ENCODE measurements around the gene CIPC. TPM values are rescaled to one million over a fixed set of nuclear protein-coding genes. Genes with fewer than 3 reads are reported as not detected.

CIPC gene
- total RNA-seq, 1 donor from 2014 or later = 19.0 TPM

DNA sequence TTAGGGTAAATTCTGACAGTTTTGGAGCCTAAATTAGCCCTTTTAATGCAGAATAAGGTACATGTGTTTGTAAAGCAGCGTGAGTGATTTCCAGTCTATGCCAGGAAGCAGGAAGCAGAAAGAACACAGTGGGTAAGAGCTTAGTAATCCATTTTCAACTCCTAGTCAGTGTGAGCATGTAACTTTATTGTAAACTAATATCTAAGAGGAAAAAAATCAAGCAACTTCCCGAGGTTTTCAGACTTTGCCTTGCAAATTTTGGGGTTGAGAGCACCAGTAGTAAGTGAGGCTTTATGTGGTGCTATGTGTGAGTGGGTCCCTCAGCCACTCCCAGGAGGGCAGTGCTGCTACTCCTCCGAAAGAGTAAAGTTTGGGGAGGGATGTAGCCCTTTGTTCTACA, 2.9 kb downstream of the CIPC start:
- no peak for DNase-seq (ENCODE audit: extremely low read depth, low read depth, low spot score)

DNA sequence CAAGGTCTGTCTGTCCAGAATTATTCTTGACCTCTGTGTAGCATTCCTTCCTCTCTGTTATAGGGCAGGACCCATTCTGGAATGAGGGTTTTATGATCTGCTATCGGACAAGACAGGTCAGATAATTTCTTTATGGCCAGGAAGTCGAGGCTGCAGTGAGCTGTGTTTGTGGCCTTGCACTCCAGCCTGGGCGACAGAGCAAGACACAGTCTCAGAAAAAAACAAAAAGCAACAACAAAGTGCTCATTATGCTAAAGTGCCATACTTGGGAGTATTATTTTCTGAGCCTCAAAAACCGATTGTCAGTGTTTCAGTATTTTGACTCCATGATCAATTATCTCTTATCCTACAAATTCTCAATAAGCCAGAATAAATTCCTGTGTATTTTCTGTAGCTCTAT, 4.1 kb downstream of the CIPC start:
- DNase-seq (ENCODE audit: extremely low read depth, low read depth, low spot score) = no peak

DNA sequence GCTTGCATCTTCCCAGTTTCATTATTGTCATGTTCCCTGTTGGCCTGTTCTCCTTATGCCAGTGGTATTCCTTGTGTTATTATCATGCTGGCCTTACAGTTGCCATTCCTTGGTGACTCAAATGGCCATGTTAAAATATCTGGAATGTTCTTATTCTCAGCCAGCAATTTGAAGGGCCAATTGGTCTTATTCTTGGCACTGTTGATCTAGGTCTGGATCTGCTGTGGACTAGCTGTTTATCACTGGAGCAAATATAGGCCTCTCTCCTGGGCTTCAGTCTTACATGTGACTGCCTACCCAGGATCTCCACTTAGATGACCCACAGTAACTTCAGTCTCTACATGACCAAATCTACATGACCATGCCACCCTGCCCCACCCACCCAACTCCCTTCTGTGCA, 5.4 kb downstream of the CIPC start:
- no peak for DNase-seq (ENCODE audit: extremely low read depth, low read depth, low spot score)

DNA sequence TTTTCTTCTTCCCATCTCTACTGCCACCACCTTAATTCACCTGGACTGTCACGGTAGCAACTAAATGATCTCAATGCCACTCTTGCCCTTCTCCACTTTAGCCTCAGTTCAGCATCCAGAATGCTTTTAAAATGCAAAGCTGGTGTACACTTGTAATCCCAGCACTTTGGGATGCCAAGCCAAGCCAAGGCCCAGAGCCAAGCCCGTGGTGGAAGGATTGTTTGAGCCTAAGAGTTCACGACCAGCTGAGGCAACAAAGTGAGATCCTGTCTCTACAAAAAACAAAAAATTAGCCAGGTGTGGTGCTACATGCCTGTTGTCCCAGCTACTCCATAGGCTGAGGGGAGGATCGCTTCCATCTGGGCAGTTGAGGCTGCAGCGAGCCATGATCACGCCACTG, 5.9 kb downstream of the CIPC start:
- DNase-seq (ENCODE audit: extremely low read depth, low read depth, low spot score) = no peak

DNA sequence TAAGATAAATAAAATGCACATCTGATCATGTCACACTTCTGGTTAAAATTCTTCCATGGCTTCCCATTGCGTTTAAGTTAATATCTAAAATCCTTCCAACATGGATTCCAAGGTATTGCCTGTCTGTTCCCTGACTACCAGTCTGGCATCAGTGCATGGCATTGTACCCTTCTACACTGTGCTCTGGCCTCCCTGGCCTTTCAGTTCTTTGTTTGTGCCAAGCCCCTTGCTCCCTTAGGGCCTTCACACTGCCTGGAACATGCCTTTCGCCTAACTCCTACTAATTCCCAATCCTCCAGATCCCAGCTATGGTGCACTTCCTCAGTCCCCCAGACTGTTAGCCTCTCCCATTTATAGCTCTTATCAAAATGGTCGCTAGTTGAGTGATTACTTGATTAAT, 6.3 kb downstream of the CIPC start:
- DNase-seq (ENCODE audit: extremely low read depth, low read depth, low spot score) = no peak

DNA sequence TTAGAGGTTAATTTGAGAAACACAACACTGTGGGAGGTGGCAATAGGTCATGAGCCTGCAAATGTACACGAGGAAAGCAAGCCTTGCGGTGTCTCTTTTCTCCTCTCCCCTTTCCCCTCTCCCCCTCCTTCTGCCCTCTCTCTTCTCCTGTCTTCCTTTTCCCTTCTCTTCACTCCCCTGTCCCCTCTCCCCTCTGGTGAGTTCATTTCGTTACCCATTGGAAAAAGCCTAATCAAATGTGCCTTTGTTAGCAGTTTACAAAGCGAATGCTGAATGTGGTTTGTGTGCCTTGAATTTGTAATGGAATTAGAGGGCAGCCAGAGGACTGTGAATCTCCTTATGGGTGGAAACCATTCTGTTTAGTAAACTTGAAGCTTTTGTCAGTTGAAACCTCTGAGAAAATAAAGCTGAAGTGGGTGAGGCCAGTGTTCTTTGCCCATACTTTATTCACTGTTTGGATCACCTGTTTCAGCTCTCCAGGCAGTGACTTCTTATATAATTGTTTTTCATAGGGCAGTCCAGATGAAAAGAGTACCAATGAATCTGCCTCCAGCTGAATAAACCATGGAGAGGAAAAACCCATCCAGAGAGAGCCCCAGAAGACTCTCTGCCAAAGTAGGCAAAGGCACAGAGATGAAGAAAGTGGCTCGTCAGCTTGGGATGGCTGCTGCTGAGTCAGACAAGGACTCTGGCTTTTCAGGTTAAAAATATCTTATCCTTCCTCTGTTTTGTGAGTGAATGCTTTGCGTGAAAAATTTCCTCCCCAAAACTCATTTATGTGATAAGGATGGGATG, 7.3 kb downstream of the CIPC start:
- no peak for DNase-seq (ENCODE audit: extremely low read depth, low read depth, low spot score)

DNA sequence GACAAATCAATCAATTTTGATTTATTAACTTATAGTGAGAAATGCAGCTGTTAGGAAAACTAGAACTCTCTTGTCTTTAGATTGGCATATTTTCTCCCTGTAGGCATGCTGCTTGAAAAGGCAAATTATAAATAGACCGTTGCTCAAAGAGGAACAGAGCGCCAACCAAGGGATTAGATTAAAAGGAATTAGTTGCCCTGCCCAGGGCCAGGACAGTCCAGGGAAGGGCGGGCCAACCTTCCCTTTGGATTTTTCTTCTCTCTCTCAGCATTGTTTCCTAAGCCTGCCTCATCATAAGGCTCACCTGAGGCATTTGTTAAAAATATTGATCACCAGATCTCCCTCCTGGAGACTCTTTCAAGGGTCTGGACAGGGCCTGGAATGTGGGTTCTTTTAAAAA, 8.6 kb downstream of the CIPC start:
- DNase-seq (ENCODE audit: extremely low read depth, low read depth, low spot score) = no peak

DNA sequence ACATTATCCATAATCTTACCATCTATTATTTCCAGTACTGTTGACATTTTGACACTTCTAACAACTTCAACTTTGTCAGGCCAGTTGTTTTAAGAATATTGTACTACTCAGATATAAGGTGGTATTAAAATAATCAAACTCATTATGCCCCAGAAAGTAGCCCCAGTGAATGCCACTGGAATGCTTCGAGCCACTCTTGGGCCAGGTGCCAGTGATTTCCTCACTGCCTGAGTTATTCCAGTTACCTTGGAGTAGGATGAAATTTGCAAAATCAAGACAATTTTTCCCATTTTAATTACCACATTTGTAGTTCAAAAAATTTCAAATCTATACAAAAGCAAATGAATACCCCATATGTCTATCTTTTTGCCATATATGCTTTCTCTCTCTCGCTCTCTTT, 9.2 kb downstream of the CIPC start:
- no peak for DNase-seq (ENCODE audit: extremely low read depth, low read depth, low spot score)

DNA sequence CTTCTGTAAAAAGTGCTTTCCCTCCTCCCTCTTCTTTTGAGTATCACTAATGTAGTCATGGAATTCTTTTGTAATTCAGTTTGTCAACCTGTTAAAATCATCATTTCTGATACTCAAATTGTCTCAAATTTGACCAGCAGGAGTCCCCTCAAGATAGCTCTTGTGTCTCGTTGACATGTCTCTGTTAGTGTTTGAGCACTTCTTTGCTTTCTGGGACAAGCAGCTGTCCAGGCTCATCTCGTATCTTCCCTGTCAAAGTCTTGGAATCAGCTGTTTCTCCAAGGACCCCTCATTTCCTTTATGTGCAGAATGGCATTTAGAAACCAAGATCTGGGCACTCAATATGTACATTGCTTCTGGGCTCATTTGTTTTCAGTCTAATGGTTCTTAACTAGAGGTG, 10.7 kb downstream of the CIPC start:
- no peak for DNase-seq (ENCODE audit: extremely low read depth, low read depth, low spot score)

DNA sequence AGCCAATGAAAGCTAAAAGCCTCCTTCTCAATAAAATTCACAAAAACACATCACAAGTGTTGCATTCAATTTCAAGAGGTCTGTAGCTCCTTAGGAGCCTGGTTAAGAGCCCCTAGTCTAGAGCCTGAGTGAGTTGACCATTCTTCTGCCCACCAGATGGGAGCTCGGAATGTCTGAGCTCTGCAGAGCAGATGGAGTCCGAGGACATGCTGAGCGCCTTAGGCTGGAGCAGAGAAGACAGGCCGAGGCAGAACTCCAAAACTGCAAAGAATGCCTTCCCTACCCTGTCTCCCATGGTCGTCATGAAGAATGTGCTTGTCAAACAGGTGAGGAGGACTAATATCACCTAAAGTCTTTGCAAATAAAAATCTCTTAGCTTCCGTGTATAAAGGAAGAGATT, 11.6 kb downstream of the CIPC start:
- DNase-seq (ENCODE audit: extremely low read depth, low read depth, low spot score) = no peak

DNA sequence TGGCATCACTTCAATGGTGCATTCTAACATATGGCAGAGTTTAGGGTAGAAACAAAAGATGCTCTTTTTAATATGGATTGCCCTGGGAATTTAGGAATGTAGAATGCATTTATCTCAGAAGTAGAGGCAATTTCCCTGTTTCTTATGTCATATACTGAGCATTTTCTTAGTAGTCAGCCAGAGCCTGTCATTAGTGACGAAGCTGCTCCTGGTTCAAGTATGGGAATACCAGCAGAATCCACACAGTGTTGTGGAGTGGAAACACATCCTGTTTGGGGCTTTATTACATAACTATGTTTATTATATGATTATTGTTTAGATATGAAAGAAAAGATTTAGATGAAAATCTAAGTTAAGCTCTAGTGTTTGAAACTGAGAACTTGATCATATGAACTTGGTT, 12.2 kb downstream of the CIPC start:
- DNase-seq (ENCODE audit: extremely low read depth, low read depth, low spot score) = no peak

DNA sequence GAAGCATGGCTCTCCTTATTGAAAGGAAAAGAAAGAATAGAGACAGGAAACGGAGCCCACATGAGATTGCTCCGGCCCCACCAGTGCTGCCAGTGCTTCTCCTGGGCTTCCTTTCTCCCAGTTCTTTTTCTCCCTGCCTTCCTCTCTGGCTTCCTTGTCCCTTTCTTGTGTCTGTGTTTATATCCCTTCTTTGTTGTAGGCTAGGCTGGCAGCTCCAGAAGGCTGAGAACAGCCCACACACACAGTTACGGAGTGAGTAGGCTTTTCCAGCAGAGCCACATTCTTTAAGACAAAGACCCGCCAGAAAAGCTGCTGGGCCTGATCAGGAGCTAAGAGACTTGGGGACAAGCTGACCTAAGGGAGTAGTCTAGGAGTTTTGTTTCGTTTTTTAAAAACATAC, 13.0 kb downstream of the CIPC start:
- no peak for DNase-seq (ENCODE audit: extremely low read depth, low read depth, low spot score)

DNA sequence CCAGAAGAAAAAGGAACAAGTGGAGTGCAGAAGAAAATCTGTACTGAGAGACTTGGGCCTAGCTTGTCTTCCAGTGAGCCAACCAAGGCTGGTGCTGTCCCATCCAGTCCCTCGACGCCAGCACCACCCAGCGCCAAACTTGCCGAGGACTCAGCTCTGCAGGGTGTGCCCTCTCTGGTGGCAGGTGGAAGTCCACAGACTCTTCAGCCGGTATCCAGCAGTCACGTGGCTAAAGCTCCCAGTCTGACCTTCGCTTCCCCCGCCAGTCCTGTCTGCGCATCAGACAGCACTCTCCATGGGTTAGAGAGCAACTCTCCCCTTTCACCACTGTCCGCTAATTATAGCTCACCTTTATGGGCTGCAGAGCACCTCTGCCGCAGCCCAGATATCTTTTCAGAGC, 15.6 kb downstream of the CIPC start:
- no peak for DNase-seq (ENCODE audit: extremely low read depth, low read depth, low spot score)

DNA sequence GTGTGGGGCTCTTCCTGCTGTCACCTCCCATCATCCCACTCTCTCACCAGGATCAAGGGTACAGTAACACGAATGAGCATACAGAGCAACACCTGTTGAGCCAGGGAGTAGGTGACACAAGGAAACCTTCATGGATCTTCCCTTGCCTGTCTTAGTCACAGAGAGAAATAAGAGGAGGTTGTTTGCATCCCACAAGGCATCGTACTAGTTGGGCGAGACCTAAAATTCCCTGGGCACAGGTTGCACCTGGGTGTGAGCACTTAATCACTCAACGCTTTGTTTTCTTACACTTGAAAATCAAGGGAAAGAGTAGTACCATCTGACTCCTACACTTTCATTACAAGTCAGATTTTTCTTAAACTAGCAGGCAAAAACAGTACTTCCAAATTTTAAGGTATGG, 16.6 kb downstream of the CIPC start:
- DNase-seq (ENCODE audit: extremely low read depth, low read depth, low spot score) = no peak

DNA sequence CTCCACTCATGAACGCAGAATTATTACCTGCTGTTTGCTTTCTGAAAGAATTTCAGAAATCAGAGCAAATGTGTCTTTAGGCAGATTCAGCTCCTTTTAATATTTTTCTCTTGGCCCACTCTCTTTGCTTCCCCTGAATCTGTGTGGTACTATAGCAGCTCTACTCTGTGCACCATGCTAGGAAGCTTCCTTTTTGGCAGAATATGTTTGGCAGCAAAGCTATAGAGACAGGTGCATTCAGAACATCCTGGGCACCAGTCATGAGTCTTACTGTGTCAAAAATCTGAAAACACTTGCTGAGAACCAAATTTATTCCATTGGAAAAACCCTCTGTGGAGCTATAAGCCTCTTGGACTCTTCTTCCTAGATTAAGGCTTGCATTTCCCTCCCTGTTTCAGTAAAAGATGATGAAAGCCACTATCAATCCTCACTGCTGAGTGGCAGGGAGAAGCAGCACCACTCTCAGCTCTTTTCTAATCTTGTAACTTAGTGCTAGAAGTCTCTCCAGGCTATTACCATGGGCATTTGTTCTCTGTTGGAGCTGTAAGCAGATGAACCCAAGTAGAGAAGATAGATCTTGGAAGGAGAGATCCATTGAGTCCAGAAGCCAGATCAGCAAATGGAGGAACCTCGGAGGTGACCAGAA, 18.2 kb downstream of the CIPC start:
- DNase-seq (ENCODE audit: extremely low read depth, low read depth, low spot score) = no peak

DNA sequence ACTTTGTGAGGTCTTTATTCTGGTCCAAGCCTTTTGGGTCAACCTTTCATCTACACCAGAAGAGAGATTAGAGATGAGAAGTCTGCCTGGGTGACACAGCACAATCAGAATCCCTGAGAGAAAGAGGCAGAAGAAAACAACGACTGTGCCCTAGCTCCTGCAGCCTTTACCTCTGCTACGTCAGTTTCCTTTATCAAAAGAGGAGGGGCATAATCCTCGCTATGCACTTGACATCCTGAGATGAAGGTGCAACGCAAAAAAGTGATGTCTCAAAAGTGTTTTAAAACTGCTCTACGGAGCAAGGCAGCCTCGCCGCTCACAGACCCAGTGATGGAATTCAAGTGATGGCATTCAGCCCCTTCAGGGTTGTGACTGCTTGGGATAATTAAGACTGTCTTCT, 21.8 kb downstream of the CIPC start:
- no peak for DNase-seq (ENCODE audit: extremely low read depth, low read depth, low spot score)

DNA sequence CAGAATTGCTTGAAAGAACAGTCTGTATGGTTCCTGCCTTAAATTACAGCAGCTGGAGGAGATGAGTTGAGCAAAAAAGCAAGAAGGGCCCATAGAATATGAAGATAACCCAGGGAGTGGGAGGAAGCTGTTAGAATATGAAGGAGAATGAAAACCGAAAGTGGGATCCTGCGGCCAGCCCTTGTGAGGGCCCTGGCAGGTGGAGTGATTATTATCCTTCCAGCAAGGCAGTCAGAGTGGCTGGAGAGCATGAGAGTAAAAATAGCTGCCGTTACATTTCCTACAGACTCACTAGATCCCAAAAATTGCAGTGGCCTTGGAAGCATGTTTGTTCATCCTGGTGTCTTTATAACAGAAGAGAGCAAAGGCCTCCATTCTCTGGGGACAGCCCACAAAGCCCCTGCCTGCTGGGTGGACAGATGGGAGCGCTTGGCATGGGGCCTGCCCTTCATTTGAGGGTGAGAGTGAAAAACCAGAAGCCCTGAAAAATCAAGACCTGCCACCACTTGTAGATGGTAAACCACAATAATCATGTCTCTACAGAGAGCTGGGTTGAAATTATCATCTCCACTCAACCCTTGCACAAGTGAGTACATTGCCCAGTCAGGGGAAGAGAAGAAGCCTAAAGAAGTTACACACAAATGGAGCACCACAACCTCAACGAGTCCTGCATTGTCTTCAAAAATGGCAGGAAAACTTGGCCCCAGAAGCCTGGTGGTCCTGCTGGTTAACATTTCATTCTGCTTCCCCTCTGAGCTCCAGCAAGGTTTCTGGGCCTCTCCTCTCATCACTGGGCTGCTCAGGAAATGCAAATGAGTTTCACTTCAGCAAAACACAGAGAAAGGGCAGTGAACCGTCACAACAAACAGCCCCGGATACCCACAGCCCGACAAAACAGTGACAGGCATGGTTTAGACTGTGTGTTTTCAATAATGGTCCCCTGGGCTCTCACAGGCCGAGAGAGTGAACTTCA, 23.0 kb downstream of the CIPC start:
- DNase-seq (ENCODE audit: extremely low read depth, low read depth, low spot score) = no peak

DNA sequence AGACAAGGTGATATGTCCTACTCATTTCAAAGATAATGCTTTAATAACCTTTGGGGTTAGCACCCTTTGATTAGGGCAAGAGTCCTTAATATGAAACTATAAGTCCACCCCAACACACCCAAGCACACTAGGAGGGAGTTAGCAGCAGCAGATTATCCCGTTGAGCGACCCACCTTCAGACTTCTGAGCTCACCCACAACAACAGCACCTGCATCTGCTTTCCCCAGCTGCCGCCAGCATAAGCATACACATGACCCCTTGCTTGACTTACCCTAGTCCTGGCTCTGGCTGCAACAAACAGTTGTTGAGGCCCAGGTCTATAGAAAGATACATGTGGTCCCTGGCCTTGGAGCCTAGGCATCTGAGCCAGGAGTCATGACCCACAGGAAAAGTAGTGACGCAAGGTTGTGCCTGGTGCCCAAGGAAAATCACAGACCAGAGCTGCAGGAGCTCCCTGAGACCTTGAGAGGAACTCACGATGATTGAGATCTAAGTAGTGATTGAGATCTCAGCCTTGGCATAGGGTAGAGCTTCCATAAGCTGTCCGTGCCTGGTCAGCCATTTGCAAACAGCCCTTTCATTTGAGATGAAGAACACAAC, 24.6 kb downstream of the CIPC start:
- DNase-seq (ENCODE audit: extremely low read depth, low read depth, low spot score) = no peak

DNA sequence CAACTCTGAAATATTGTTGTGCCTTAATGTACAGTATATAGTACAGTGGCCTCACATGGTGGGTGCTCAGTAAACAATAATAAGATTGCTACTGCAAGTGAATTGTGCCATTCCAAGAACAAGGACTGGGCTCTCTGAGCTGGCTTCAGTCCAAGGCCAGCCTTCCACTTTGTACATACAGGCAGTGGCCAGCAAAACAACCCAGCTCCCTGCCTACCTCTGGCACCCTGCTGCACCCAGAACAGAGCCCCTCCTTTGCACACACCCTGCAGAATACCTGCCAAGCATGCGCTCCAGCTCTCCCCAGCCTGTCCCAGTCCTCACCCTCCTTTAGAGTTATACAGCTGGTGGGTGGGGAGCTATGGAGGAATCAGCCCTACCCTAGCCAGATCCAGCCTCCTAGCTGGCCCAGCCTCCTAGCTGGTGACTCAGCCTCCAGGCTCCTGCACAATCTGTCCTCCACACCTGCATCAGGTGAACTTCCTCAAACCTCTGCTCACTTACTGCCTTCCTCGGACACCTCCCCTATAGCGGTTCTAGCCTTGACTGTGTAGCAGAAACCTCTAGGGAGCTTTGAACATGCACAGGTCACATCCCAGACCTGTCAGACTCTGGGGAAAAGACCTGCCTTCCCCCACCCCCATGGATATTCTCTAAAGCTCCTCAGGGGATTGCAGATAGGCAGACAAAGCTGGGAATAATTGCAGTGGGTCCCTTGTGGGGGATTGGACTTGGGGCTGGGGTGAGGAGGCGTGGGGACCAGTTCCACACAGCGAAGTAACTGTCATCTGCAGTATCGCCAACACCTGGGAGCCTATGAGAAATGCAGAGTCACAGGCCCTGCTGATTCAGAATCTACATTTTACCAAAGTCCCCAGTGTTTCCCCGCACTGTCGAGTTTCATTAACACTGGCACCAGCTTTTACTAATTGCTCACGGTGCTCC, 25.6 kb downstream of the CIPC start:
- DNase-seq (ENCODE audit: extremely low read depth, low read depth, low spot score) = no peak

All from glomerular endothelial cell (primary cell).